ENCODE measurements around the gene ANAPC4. TPM values are rescaled to one million over a fixed set of nuclear protein-coding genes. Genes with fewer than 3 reads are reported as not detected.

ANAPC4 gene
- total and polyA plus RNA-seq, 7 donors: 9.0 to 20.1 (median 13.5) TPM

DNA sequence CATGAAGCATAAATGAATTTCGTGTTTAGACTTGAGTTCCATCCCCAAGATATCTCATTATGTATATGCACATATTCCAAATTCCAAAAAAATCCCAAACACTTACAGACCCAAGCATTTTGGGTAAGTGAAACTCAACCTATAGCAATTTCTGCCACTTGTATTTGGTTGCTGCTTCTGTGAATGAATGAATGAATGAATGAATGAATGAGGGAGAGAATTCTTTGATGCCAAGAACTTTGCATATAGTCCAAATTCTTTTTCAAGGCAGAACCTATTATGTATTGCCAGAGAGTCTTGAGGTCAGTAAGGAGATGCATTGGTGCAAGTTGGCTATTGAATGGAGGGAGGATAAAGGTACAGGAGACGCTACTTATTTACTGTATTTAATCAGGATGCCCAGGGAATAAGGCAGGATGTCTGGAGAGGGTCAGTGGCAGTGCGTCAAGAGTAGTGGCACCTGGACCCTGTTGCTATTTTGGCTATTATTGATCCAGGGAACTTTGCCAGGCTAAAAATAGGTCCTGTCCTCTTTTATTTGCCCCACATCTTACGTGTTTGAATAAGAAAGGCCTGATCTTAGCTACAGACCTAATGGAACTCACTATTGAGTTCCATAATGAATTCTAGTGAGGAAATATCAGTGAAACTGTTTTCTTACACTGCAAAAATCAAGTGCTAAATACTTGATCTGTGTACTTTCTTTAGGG lies 33.9 kb downstream of the ANAPC4 start:
- ATAC-seq (no peak), DNase-seq (no peak)
- intact Hi-C loops (cut with DNase I): no loop called here
- H3K27me3 ChIP-seq (ENCODE audit: insufficient read depth in 3 of 3, low read length in 2 of 3): no peaks in the 10 kb centered on the region
- TF ChIP-seq, protein P1, sequence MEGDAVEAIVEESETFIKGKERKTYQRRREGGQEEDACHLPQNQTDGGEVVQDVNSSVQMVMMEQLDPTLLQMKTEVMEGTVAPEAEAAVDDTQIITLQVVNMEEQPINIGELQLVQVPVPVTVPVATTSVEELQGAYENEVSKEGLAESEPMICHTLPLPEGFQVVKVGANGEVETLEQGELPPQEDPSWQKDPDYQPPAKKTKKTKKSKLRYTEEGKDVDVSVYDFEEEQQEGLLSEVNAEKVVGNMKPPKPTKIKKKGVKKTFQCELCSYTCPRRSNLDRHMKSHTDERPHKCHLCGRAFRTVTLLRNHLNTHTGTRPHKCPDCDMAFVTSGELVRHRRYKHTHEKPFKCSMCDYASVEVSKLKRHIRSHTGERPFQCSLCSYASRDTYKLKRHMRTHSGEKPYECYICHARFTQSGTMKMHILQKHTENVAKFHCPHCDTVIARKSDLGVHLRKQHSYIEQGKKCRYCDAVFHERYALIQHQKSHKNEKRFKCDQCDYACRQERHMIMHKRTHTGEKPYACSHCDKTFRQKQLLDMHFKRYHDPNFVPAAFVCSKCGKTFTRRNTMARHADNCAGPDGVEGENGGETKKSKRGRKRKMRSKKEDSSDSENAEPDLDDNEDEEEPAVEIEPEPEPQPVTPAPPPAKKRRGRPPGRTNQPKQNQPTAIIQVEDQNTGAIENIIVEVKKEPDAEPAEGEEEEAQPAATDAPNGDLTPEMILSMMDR (IDR thresholded peaks at IDR 0.05): no peak
- 74 to 91% (median 82%) methylated on average over 4 of the region's 4 CpGs for WGBS, 3 donors
- no peaks in the 10 kb centered on the region for H3K9me3 ChIP-seq
- H3K4me3 ChIP-seq: no peak overlapping the region
- no peaks in the 10 kb centered on the region for H3K4me1 ChIP-seq
- no peak overlapping the region for H3K27ac ChIP-seq
- H3K36me3 ChIP-seq (ENCODE audit: insufficient read depth in 1 of 2, low read depth in 1 of 2): peaks cover 10 to 100% of the 10 kb centered on the region in 2 donors

GRCh38 chr4:25413261-25413660 lies 36.2 kb downstream of the ANAPC4 start:
- DNase-seq: no peak
- WGBS, 3 donors: 78 to 89% (median 80%) methylated on average over 3 of the region's 3 CpGs
- H3K36me3 ChIP-seq (ENCODE audit: insufficient read depth in 1 of 2, low read depth in 1 of 2): peaks cover 12 to 100% of the 10 kb centered on the region in 2 donors
- no peaks in the 10 kb centered on the region for H3K27me3 ChIP-seq (ENCODE audit: insufficient read depth in 3 of 3, low read length in 2 of 3)
- no peak for ATAC-seq
- H3K27ac ChIP-seq: no peak overlapping the region
- H3K9me3 ChIP-seq: no peaks in the 10 kb centered on the region
- TF ChIP-seq, protein P1 (IDR thresholded peaks at IDR 0.05): no peak
- H3K4me3 ChIP-seq: no peak overlapping the region
- intact Hi-C loops (cut with DNase I): no loop called here
- no peaks in the 10 kb centered on the region for H3K4me1 ChIP-seq

- no peaks in the 10 kb centered on the region for H3K27me3 ChIP-seq (ENCODE audit: insufficient read depth in 3 of 3, low read length in 2 of 3)
- TF ChIP-seq, protein P1 (IDR thresholded peaks at IDR 0.05): no peak
- no peaks in the 10 kb centered on the region for H3K4me1 ChIP-seq
- no peak overlapping the region for H3K27ac ChIP-seq
- no peak overlapping the region for H3K4me3 ChIP-seq
- 94 to 100% (median 98%) methylated on average over 2 of the region's 2 CpGs for WGBS, 3 donors
- H3K36me3 ChIP-seq (ENCODE audit: insufficient read depth in 1 of 2, low read depth in 1 of 2): peaks cover 7 to 97% of the 10 kb centered on the region in 2 donors
- no peaks in the 10 kb centered on the region for H3K9me3 ChIP-seq
- intact Hi-C loops (cut with DNase I): no loop called here
- no peak for DNase-seq
- ATAC-seq: no peak
These were observed 40.0 kb downstream of the ANAPC4 start for GRCh38 chr4:25417014-25417413.

DNA sequence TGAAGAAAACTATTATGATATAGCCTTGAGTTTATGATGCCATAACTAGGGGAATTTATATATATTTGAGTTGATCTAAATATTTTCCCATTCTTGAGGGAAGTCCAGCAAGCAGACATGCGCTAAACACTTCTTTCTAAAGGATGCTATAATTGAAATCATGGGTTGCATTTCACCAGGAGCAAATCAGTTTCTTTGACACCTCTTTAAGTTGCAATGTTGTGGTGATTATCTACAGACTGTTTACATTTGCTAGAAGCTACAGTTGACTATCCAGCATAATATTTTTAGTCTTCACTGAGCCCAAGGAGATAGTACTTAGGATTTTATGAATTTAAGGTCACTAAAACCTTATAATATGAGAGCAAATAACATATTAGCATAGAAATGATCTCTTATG lies 43.9 kb downstream of the ANAPC4 start:
- DNase-seq (no peak), ATAC-seq (no peak)
- H3K27me3 ChIP-seq (ENCODE audit: insufficient read depth in 3 of 3, low read length in 2 of 3): no peaks in the 10 kb centered on the region
- H3K4me3 ChIP-seq: no peak overlapping the region
- H3K9me3 ChIP-seq: no peaks in the 10 kb centered on the region
- H3K4me1 ChIP-seq: peaks cover 21% of the 10 kb centered on the region
- H3K27ac ChIP-seq: no peak overlapping the region
- 93 to 100% (median 100%) methylated on average over 1 of the region's 1 CpG for WGBS, 3 donors
- intact Hi-C loops (cut with DNase I): loop anchor here in 1 of 2 donors (5.0 kb wide), 1 partner anchor 34 kb away; no protein-coding TSS in a partner anchor
- TF ChIP-seq, protein P1 (IDR thresholded peaks at IDR 0.05): no peak
- H3K36me3 ChIP-seq (ENCODE audit: insufficient read depth in 1 of 2, low read depth in 1 of 2): peaks cover 7 to 58% of the 10 kb centered on the region in 2 donors
